Measurements from ENCODE around the gene PPP6R3. TPM values are rescaled to one million over a fixed set of nuclear protein-coding genes. Genes with fewer than 3 reads are reported as not detected.

The PPP6R3 gene
- polyA plus RNA-seq, 4 donors: 30.5 to 68.7 (median 39.1) TPM

GRCh38 chr11:68480852-68481510 is 20.4 kb downstream of the PPP6R3 start:
- H3K36me3 ChIP-seq (ENCODE audit: control insufficient read depth in 3 of 3, insufficient read depth in 2 of 3, low read depth in 1 of 3, low read length in 3 of 3): peaks cover 0 to 20% (median 0%) of the 10 kb centered on the region in 3 donors
- no peaks in the 10 kb centered on the region for H3K27me3 ChIP-seq (ENCODE audit: control insufficient read depth in 3 of 3, insufficient read depth in 3 of 3, low read length in 3 of 3)
- DNase-seq (no peak), FAIRE-seq (no peak)
- H3K4me1 ChIP-seq (ENCODE audit: control insufficient read depth in 3 of 3, insufficient read depth in 2 of 3, low read depth in 1 of 3, low read length in 2 of 3): peaks cover 0 to 5% (median 3%) of the 10 kb centered on the region in 3 donors
- peak overlapping the region in 1 of 3 donors; percentile 14 for H3K27ac ChIP-seq (ENCODE audit: low read depth in 1 of 3, low read length in 2 of 3)
- no peak overlapping the region for H3K4me3 ChIP-seq (ENCODE audit: low read depth in 1 of 3, low read length in 3 of 3)
- 37 to 46% (median 45%) methylated on average over 3 of the region's 3 CpGs for WGBS, 3 donors
- peaks cover 0 to 16% of the 10 kb centered on the region in 2 donors for H3K9me3 ChIP-seq (ENCODE audit: control insufficient read depth in 2 of 2, insufficient read depth in 1 of 2, low read depth in 1 of 2, low read length in 1 of 2)

GRCh38 chr11:68481579-68482240 is 21.2 kb downstream of the PPP6R3 start:
- Histone ChIP-seq H3K27me3 (ENCODE audit: control insufficient read depth in 3 of 3, insufficient read depth in 3 of 3, low read length in 3 of 3) (no peaks in the 10 kb centered on the region), H3K4me1 (ENCODE audit: control insufficient read depth in 3 of 3, insufficient read depth in 2 of 3, low read depth in 1 of 3, low read length in 2 of 3) (peaks cover 0 to 5% (median 3%) of the 10 kb centered on the region in 3 donors), H3K36me3 (ENCODE audit: control insufficient read depth in 3 of 3, insufficient read depth in 2 of 3, low read depth in 1 of 3, low read length in 3 of 3) (peaks cover 0 to 20% (median 0%) of the 10 kb centered on the region in 3 donors), H3K27ac (ENCODE audit: low read depth in 1 of 3, low read length in 2 of 3) (no peak overlapping the region), H3K9me3 (ENCODE audit: control insufficient read depth in 2 of 2, insufficient read depth in 1 of 2, low read depth in 1 of 2, low read length in 1 of 2) (peaks cover 0 to 16% of the 10 kb centered on the region in 2 donors), H3K4me3 (ENCODE audit: low read depth in 1 of 3, low read length in 3 of 3) (no peak overlapping the region)
- DNase-seq (no peak), FAIRE-seq (no peak)
- WGBS, 3 donors: 54 to 75% (median 67%) methylated on average over 6 of the region's 6 CpGs

GRCh38 chr11:68488623-68489022 is 28.1 kb downstream of the PPP6R3 start:
- Histone ChIP-seq H3K27ac (ENCODE audit: low read depth in 1 of 3, low read length in 2 of 3) (no peak overlapping the region), H3K36me3 (ENCODE audit: control insufficient read depth in 3 of 3, insufficient read depth in 2 of 3, low read depth in 1 of 3, low read length in 3 of 3) (peaks cover 0 to 4% (median 0%) of the 10 kb centered on the region in 3 donors), H3K9me3 (ENCODE audit: control insufficient read depth in 2 of 2, insufficient read depth in 1 of 2, low read depth in 1 of 2, low read length in 1 of 2) (peaks cover 0 to 5% of the 10 kb centered on the region in 2 donors), H3K4me3 (ENCODE audit: low read depth in 1 of 3, low read length in 3 of 3) (no peak overlapping the region), H3K27me3 (ENCODE audit: control insufficient read depth in 3 of 3, insufficient read depth in 3 of 3, low read length in 3 of 3) (no peaks in the 10 kb centered on the region), H3K4me1 (ENCODE audit: control insufficient read depth in 3 of 3, insufficient read depth in 2 of 3, low read depth in 1 of 3, low read length in 2 of 3) (peaks cover 2 to 4% (median 3%) of the 10 kb centered on the region in 3 donors)
- DNase-seq (no peak), FAIRE-seq (no peak)
- WGBS, 3 donors: 97 to 100% (median 100%) methylated on average over 1 of the region's 1 CpG

GRCh38 chr11:68495220-68495729 is 34.7 kb downstream of the PPP6R3 start:
- no peaks in the 10 kb centered on the region for H3K9me3 ChIP-seq (ENCODE audit: control insufficient read depth in 2 of 2, insufficient read depth in 1 of 2, low read depth in 1 of 2, low read length in 1 of 2)
- H3K36me3 ChIP-seq (ENCODE audit: control insufficient read depth in 3 of 3, insufficient read depth in 2 of 3, low read depth in 1 of 3, low read length in 3 of 3): peaks cover 0 to 5% (median 0%) of the 10 kb centered on the region in 3 donors
- H3K27me3 ChIP-seq (ENCODE audit: control insufficient read depth in 3 of 3, insufficient read depth in 3 of 3, low read length in 3 of 3): no peaks in the 10 kb centered on the region
- H3K4me3 ChIP-seq (ENCODE audit: low read depth in 1 of 3, low read length in 3 of 3): no peak overlapping the region
- no peak for DNase-seq
- no peak for FAIRE-seq
- no peak overlapping the region for H3K27ac ChIP-seq (ENCODE audit: low read depth in 1 of 3, low read length in 2 of 3)
- 56 to 70% (median 65%) methylated on average over 3 of the region's 3 CpGs for WGBS, 3 donors
- H3K4me1 ChIP-seq (ENCODE audit: control insufficient read depth in 3 of 3, insufficient read depth in 2 of 3, low read depth in 1 of 3, low read length in 2 of 3): peaks cover 5 to 13% (median 11%) of the 10 kb centered on the region in 3 donors

GRCh38 chr11:68495872-68496271 is 35.3 kb downstream of the PPP6R3 start:
- Histone ChIP-seq H3K4me3 (ENCODE audit: low read depth in 1 of 3, low read length in 3 of 3) (no peak overlapping the region), H3K4me1 (ENCODE audit: control insufficient read depth in 3 of 3, insufficient read depth in 2 of 3, low read depth in 1 of 3, low read length in 2 of 3) (peaks cover 5 to 13% (median 11%) of the 10 kb centered on the region in 3 donors), H3K27ac (ENCODE audit: low read depth in 1 of 3, low read length in 2 of 3) (no peak overlapping the region), H3K36me3 (ENCODE audit: control insufficient read depth in 3 of 3, insufficient read depth in 2 of 3, low read depth in 1 of 3, low read length in 3 of 3) (peaks cover 0 to 5% (median 0%) of the 10 kb centered on the region in 3 donors), H3K27me3 (ENCODE audit: control insufficient read depth in 3 of 3, insufficient read depth in 3 of 3, low read length in 3 of 3) (no peaks in the 10 kb centered on the region), H3K9me3 (ENCODE audit: control insufficient read depth in 2 of 2, insufficient read depth in 1 of 2, low read depth in 1 of 2, low read length in 1 of 2) (no peaks in the 10 kb centered on the region)
- FAIRE-seq (no peak), DNase-seq (no peak)
- 89 to 97% (median 89%) methylated on average over 3 of the region's 3 CpGs for WGBS, 3 donors

- DNase-seq: no peak
- Histone ChIP-seq H3K4me3 (ENCODE audit: low read depth in 1 of 3, low read length in 3 of 3) (no peak overlapping the region), H3K27ac (ENCODE audit: low read depth in 1 of 3, low read length in 2 of 3) (no peak overlapping the region), H3K9me3 (ENCODE audit: control insufficient read depth in 2 of 2, insufficient read depth in 1 of 2, low read depth in 1 of 2, low read length in 1 of 2) (no peaks in the 10 kb centered on the region), H3K27me3 (ENCODE audit: control insufficient read depth in 3 of 3, insufficient read depth in 3 of 3, low read length in 3 of 3) (no peaks in the 10 kb centered on the region), H3K36me3 (ENCODE audit: control insufficient read depth in 3 of 3, insufficient read depth in 2 of 3, low read depth in 1 of 3, low read length in 3 of 3) (peaks cover 0 to 5% (median 0%) of the 10 kb centered on the region in 3 donors), H3K4me1 (ENCODE audit: control insufficient read depth in 3 of 3, insufficient read depth in 2 of 3, low read depth in 1 of 3, low read length in 2 of 3) (peaks cover 5 to 18% (median 11%) of the 10 kb centered on the region in 3 donors)
- no peak for FAIRE-seq
- WGBS, 3 donors: 32 to 59% (median 46%) methylated on average over 2 of the region's 2 CpGs
Observed at GRCh38 chr11:68497761-68498160, 37.2 kb downstream of the PPP6R3 start.

GRCh38 chr11:68498321-68498720 is 37.8 kb downstream of the PPP6R3 start:
- Histone ChIP-seq H3K27ac (ENCODE audit: low read depth in 1 of 3, low read length in 2 of 3) (no peak overlapping the region), H3K9me3 (ENCODE audit: control insufficient read depth in 2 of 2, insufficient read depth in 1 of 2, low read depth in 1 of 2, low read length in 1 of 2) (no peaks in the 10 kb centered on the region), H3K4me1 (ENCODE audit: control insufficient read depth in 3 of 3, insufficient read depth in 2 of 3, low read depth in 1 of 3, low read length in 2 of 3) (peaks cover 5 to 18% (median 11%) of the 10 kb centered on the region in 3 donors), H3K4me3 (ENCODE audit: low read depth in 1 of 3, low read length in 3 of 3) (no peak overlapping the region), H3K27me3 (ENCODE audit: control insufficient read depth in 3 of 3, insufficient read depth in 3 of 3, low read length in 3 of 3) (no peaks in the 10 kb centered on the region), H3K36me3 (ENCODE audit: control insufficient read depth in 3 of 3, insufficient read depth in 2 of 3, low read depth in 1 of 3, low read length in 3 of 3) (peaks cover 0 to 5% (median 0%) of the 10 kb centered on the region in 3 donors)
- no peak for FAIRE-seq
- WGBS, 3 donors: 26 to 40% (median 31%) methylated on average over 2 of the region's 2 CpGs
- peak in 1 of 2 donors; percentile 6 for DNase-seq
